OCI-M1 (cell line): Measurements from ENCODE around the gene EFHD2.

Experiments used
- DNase-seq: peaks from one replicate; lab custom pipeline; 2025; lab: John Stamatoyannopoulos, UW

The EFHD2 gene

GRCh38 chr1:15430787-15431570 lies 21.3 kb downstream of the EFHD2 start:
- DNase-seq = peak; percentile 78

GRCh38 chr1:15431571-15431948 lies 21.9 kb downstream of the EFHD2 start:
- DNase-seq = no peak

- no peak for DNase-seq
Measured at GRCh38 chr1:15432324-15432723, 22.6 kb downstream of the EFHD2 start.

GRCh38 chr1:15433471-15433870 lies 23.8 kb downstream of the EFHD2 start:
- DNase-seq = no peak

- peak; percentile 38 for DNase-seq
Measured at GRCh38 chr1:15434739-15435138, 25.1 kb downstream of the EFHD2 start.

- no peak for DNase-seq
Measured at GRCh38 chr1:15435239-15436077, 25.8 kb downstream of the EFHD2 start.

- DNase-seq = no peak
Measured at GRCh38 chr1:15436881-15437442, 27.3 kb downstream of the EFHD2 start.

GRCh38 chr1:15439325-15439724 lies 29.6 kb downstream of the EFHD2 start:
- no peak for DNase-seq

- no peak for DNase-seq
Measured at GRCh38 chr1:15440357-15440756, 30.7 kb downstream of the EFHD2 start.

GRCh38 chr1:15441247-15441646 lies 31.6 kb downstream of the EFHD2 start:
- DNase-seq = no peak

- DNase-seq = no peak
Measured at GRCh38 chr1:15442119-15442518, 32.4 kb downstream of the EFHD2 start.

- DNase-seq = no peak
Measured at GRCh38 chr1:15442759-15443158, 33.1 kb downstream of the EFHD2 start.

GRCh38 chr1:15443281-15443680 lies 33.6 kb downstream of the EFHD2 start:
- DNase-seq = no peak

GRCh38 chr1:15444468-15445389 lies 35.0 kb downstream of the EFHD2 start:
- peak; percentile 23 for DNase-seq

GRCh38 chr1:15445390-15446122 lies 35.9 kb downstream of the EFHD2 start:
- no peak for DNase-seq

- DNase-seq = no peak
Measured at GRCh38 chr1:15446212-15446611, 36.5 kb downstream of the EFHD2 start.

- no peak for DNase-seq
Measured at GRCh38 chr1:15448877-15449462, 39.3 kb downstream of the EFHD2 start.

- DNase-seq = no peak
Measured at GRCh38 chr1:15449567-15449966, 39.9 kb downstream of the EFHD2 start.

GRCh38 chr1:15451014-15451722 lies 41.5 kb downstream of the EFHD2 start:
- no peak for DNase-seq

GRCh38 chr1:15452216-15452615 lies 42.5 kb downstream of the EFHD2 start:
- no peak for DNase-seq
